Stimulated activated CD4-positive, alpha-beta T cell treated with anti-CD3 and anti-CD28 coated beads, Interleukin-1b, Interleukin-23, amount 100 ng/mL, for 4 hours (primary cell): ENCODE data around the gene XYLT2.
A peak's percentile ranks its signal among the peaks of the same experiment; 100 is the strongest.
"Not testable (repeated sequence)": the region's sequence is repeated elsewhere in the genome, so short reads cannot be mapped to it uniquely, and the experiment has no call there.

Experiments
- DNase-seq, 2 donors: peaks; one replicate each; pipeline ENCODE4 v3.0.0-alpha.2; 2020; ENCODE audit warnings: low read depth in 2 of 2

The XYLT2 gene

DNA sequence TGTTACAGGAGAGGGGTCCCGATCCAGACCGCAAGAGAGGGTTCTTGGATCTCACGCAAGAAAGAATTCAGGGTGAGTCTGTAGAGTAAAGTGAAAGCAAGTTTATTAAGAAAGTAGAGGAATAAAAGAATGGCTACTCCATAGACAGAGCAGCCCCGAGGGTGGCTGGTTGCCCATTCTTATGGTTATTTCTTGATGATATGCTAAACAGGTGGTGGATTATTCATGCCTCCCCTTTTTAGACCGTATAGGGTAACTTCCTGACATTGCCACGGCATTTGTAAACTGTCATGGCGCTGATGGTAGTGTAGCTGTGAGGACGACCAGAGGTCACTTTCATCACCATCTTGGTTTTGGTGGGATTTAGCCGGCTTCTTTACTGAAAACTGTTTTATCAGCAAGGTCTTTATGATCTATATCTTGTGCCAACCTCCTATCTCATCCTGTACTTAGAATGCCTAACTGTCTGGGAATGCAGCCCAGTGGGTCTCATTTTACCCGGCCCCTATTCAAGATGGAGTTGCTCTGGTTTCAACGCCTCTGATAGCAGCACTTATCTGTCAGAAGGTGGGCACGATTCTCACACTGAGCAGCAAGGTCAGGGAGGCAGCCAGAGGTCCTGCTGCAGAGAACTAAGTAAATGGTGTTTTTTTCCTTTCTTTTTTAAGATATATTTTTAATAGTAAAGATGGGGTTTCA lies 26.5 kb upstream of the XYLT2 start:
- no peak for DNase-seq

DNA sequence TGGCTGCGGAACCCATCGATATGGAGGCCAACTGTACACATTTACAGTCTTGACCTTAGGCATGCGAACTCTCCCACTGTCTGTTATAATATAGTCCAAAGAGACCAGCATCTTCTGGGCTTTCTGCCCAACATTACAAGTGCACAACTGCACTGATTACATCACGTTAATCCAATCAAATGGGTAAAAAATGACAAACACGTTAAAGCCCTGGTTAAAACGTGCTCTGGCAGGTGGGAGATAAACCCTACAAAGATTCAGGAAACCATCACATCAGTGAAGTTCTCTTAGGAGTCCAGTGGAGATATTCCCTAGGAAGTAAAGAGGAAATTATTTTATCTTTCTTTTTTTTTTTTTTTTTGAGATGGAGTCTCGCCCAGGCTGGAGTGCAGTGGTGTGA lies 23.7 kb upstream of the XYLT2 start:
- DNase-seq = no peak

DNA sequence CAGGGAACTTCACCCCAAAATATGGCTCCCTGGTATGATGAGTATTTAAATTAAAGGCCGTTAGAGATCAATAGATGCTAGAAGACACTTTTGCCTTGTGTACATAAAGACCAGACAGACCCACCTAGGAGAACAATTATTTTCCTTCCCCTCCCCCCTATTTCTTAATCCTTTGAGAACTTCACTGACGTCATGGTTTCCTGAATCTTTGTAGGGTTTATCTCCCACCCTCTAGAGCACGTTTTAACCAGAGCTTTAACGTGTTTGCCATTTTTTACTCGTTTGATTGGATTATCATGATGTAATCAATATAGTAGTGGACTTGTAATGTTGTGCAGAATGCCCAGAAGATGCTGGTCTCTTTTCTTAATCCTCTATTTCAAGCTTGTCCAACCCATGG lies 22.9 kb upstream of the XYLT2 start:
- DNase-seq = no peak

DNA sequence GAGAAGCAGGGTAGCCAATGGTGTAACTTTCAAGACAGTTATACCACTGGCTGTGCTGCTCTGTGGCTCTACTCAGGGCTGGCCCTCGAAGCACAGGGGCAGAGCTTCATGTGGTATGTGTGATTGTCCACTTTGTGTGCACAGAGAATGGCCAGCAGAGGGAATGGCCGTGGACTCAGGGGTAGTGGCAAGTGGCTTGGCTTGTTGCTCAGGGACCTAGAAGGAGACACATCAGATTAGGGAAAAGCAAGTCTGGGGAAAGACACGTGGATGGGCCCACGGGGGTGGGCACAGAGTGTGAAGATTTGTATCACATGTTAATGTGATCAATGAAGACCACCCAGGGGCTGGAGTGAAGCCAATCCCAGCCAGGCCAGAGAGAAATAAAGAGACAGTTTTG lies 20.0 kb upstream of the XYLT2 start:
- DNase-seq = no peak

DNA sequence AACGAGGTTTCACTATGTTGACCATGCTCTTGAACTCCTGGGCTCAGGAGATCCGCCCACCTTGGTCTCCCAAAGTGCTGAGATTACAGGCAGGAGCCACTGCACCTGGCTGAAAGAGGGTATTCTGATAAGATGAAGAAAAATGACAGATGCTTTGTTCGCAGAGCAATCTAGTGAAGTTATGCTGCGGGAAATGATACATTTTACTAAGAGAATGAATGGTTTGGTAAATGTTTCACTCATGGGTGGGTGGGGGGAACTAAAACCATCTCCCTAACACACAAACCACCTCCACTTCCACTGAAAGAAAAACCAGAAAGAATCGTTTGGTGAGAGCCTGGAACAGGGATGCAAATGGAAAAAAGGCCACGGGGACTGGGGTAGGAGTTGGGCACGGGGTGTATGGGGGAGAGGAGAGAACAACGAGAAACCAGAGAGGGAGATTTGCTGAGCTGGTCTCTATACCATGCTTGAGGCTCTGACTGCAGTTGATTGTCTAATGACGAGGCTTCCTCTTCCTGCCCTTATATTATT lies 19.0 kb upstream of the XYLT2 start:
- DNase-seq = no peak

DNA sequence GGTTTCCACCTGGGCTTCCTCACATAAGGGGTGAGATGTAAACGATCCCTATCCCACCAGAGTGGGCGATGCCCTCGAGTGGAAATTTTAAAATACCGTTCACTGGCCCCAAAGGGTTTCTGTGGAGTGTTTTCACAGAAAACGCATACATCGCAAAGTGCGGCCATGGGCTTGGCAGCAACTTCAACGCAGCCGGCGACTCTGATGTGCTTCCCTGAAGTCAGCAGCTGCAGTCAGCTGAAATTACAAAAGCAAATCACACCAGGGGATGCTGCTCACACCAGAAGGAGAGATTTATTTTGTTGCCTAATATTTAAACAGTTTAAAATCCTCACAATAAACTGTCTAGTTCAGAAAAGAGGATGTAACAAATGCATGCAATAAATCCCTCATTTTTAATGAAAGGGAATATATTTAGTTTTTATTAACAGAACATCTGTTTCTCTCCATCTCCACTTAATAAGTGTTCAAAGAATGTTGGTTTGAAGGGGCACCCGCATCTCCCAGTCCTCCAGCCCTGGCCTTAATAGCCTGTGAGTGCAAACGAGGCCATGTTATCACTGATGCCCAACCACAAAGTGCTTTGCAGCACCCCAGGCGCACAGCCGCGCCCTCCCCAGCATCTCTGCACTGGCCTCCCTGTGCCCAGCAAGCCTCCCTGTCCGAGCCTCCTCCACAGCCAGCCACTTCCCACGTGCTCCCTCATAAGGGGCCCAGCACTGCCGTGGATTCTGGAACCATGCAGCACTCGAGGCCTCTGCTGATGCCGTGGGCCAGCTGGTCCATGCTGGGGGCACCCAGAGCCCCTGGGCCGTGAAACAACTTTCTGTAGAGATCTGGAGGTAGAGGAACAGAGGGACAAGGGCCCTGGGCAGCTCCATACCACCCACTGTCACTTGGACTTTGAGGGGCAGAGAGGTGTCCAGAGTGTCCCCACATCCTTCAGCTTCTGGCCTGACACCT lies 17.3 kb upstream of the XYLT2 start:
- DNase-seq = no peak

DNA sequence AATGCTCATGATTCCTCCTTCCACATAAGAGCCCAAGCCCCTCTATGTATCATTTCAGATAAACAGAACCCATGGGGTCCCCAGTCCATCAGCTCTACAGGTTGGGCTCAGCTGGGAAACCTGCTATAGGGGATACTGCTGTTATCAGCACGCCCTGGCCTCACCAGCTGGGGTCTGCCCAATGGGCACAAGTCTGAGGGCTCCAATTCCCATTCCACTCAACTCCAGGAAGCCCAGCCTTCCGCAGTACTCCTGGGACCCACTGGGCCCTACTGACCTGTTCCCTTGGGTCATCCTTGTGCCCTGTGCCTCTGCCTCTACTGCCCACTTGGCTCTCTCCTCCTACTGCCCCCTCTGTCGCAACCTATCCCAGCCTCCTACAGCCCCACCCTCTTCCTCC lies 16.2 kb upstream of the XYLT2 start:
- no peak for DNase-seq

DNA sequence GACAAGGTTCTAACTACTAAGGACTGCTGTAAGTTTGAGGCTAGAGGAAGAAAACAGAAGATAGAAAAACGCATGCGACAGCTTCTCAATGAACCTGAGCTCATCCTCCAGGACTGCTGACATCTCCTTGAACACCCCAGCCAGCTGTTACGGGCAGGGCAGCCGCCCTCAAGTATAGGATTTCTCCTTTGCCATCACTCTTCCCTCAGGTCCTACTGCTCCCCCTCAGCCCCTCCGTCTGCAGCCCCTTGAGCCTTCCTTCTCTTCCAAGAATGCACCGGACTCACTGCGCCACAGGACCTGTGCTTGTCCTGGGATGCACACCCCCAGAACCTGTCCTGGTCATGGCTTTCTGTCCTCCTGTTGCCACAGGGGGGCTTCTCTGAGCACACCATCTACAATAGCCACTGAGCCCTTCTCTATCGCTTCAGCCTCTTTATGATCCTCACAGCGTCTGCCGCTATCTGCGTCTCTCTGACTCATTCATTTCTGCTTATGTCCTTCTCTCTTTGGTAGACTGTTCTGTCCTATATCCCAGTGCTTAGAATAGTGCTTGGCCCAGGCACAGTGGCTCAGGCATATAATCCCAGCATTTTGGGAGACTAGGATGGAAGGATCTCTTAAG lies 15.7 kb upstream of the XYLT2 start:
- DNase-seq = no peak

DNA sequence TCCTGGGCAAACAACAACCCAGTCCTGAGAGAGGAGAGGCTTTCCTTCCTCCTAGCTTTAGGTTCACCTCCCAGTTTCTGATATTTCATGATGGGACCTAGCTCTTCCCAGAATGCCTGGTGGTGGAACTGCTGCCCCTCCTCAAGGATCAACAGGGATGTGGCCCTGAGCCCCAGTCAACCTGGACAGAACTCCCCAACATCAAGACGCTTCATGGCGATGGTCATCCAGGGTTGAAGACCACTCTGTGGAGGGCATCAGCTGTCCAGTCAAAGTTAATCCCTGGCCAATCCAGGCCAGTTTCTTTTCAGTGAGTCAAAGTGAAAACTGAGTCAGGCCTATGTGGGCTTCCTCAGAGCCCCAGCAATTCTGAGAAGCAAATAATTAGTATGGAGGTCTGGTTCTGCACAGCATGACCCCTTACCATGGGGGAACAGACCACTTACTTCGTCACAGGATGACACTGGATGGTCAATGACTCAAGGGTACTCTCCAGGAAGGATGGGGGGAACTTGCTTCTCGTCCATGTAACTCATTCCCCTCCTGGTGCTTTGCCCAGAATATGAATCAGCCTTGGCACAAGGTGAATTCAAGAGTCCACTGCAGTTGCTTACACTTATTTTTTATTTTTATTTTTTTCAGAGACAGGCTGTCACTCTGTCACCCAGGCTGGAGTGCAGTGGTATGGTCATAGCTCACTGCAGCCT lies 14.7 kb upstream of the XYLT2 start:
- no peak for DNase-seq

DNA sequence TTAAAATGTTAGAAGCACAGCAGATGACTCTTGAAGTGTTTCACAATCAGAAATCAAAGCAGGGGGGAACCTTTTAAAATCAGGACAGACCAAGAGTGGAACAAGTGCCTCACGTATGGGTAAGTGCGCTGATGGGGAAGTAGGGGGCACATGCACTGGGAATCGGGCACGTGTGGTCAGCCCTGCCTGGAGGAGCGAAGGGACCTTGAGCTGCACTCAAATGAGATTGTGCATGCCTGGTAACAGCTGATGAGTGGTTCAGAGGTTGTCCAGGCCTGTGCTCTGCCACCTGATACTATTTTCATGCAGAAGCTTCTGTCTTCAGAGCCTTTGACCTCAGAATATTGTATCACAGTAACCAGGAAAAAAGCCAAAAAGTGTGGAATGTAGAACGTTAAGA lies 13.7 kb upstream of the XYLT2 start:
- no peak for DNase-seq

DNA sequence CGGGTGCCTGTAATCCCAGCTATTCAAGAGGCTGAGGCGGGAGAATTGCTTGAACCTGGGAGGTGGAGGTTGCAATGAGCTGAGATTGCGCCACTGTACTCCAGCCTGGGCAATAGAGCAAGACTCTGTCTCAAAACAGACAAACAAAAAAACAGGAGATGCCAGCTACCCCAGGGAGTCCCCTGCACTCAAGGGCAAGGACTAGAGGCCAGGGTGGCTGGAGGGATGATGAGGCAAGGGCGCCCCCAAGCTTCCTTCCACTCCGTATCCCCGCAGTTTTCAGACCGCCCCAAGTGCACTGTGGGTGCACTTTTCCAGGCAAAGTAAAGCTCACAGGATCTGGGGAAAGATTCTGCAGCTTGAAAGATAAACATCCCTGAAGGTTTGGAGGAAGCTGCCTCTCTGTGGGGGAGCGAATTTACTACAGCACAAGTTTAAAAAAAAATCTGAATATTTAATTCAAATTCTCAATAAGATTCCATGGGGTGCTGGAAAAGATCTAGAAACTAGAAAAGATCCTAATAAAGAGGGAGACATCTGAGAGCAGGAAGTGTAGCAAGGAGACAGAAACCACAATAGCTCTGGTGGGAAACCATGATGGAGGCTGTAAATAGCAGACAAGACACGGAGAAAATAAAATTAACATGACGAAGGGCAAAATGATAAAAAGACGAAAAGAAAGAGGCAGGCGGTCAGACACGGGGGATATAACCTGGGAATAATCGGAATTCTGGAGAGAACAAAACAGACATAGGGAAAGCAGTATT lies 12.5 kb upstream of the XYLT2 start:
- DNase-seq = not testable (repeated sequence)

DNA sequence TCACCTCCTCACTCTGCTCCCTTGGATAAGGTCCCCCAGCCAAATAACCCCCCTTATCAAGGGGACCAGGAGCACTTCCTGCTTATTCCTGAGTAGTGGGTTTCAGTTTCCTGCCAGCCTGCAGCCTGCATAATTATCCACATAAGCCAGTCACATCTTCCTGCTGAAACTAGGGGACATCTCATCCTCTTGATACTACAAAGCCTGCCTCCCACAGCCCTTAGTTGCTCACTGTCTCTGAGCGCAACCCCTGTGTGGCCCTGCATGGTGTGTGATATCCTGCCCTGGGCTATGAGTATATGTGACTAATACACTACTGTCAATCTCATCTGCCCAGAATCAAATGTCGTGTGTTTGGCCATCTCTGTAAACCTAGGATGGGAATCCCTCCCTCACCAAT lies 8.0 kb upstream of the XYLT2 start:
- no peak for DNase-seq

DNA sequence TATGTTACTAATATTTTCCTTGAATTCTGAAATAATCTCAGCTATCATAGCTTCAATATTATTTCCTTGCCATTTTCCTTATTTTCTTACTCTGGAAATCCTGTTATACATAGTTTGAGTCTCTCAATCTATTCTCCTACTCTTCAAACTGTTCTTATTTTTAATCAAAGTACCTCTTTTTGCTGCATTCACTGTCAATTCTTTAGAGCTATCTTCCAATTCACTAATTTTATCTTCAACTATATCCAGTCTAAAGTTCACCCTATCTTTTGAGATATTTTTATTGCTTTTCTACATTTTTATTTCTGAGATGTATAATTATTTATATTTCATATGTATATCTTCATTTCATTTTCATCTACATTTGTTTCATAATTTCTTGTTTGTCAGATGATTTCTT lies 7.3 kb upstream of the XYLT2 start:
- no peak for DNase-seq

DNA sequence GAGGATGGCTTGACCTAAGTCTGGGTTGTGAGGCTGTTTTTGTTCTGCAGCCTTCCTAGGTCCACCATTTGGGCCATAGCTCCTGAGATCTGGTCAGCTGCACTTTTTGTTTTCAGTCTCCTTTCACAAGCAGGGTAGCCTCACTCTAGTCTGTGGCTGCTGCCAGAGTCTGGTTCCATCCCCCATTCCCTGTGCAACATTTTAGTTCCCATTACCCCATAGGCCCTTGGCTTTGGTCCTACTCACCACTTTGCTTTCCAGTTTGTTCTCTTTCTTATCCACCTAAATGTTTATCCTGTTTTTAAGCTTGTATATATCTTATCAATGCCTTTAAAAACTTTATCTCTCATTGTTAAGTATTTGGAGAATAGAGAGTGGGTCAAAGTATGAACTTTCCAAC lies 6.5 kb upstream of the XYLT2 start:
- DNase-seq = no peak

DNA sequence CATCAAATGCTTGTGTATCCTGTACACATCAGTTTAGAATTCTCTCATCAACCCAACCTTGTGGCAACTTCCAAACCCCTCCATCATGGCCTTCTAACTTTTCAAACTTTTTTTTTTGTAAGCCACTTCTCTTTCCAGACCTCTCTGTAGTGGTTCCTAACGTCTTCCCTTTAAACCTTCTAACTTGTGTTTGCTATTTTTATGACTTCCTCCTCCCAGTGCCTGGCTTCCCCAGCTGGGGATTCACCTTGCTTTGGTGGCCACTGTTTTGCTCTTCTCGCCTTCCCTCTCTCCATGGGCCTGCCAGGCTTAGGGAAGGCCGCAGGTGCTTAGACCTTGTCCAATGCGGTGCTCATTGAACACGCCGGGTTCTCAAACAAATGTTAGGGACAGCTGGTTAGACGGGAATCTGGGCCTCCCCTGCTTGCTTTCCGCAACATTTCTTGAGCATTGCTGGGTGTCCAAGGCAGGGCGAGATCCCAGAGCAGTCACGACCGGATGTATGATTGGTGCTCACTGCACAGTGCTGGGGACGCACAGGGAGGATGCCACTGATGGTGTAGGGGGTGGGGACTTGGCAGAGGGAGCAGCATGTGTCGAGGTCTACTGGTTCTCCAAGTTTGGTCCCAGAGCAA lies 1.1 kb upstream of the XYLT2 start:
- no peak for DNase-seq

DNA sequence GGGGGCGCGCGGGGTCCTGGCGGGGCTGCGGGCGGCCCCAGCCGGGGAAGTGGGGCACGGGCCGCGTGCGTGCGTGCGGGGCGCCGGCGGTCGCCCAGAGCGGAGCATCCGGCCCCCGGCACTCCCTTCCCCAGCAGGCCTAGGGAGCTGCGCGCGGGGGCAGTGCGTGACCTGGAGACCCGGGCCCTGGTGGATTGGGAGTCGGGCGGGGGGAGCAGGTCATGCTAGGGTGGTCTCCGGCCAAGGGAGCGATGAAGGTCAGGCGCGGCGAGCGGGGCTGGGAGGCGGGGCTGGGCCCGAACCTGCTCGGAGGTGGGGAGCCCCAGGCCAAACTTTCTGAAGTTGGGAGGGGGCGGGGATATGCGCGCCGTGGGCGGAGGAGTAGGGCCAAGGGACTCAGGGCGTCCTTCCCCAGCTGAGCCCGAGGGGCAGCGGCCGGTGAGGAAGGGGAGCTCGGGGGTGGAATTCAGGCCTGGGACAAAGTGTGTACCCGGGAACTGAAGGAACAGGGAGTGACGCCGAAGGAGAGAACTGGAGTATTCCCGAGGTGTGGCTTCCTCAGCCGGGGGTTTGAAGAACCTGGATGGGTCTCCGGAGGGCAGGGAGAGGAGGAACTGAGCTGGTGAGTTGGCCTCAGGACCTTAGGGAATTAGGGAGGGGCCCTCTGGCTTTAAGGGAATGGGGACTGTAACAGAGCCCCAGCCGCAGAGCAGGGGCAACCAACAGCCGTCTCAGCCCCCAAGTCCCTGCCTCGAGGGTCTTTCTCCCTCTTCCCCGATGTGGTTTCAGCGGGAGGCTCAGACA lies 589 bp downstream of the XYLT2 start:
- peak; percentile 20 to 42 for DNase-seq

DNA sequence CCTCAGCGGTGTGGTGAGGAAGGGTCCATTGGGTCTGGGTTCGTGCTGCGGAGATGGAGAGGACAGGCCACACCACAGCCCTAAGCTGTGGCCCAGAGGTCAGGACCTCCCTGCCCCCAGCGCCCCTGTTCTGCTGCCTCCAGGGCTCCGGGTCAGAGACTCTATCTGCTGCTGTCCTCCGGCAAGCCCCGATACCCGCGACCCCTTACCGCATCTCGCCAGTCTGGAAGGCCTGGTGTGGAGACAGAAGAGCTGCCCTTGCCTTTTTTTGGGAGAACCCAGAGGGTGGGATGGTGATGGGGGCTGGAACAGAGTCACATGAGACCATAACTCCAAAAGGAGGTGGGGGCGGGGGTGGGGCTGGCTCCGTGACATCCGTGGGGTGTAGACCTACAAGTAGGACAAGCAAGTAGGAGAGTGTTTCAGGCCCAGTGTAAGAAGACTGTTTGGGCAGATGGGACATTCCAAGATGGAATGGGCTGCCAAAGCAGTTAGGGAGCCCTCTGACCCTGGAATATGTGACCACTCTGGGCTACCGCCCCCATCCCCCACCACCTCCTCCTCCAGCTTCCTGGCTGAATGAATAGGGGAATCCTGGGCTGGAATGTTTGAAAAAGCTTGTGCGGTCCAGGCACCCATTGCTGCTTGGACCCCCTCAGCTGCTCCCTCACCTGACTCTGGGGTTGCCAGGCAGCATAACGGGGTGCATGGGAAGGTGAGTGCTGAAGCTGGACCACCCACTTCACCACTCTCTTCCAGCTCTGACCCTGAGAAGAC lies 1.4 kb downstream of the XYLT2 start:
- DNase-seq = no peak

DNA sequence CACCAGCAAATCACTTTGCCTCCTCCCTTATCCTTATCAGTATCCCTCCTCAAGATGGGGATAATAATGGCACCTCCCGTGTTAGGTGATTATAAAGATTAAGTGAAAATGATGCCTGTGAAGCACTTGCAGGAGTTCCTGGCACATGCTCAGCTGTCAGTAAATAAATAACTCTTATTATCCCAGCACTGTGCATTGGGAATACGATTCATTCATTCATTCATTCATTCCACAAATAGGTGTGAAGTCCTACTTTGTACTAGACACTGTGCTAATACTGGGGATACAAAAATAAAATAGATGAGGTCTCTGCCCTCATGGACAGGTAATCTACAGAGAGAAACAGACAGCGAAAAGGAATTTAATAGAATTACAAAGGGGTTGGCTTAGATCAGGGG lies 2.0 kb downstream of the XYLT2 start:
- no peak for DNase-seq
